ENCODE results near the gene MRAP2.

MRAP2 gene

GRCh38 chr6:84027340-84028181 lies 6.0 kb upstream of the MRAP2 start:
- TF ChIP-seq REST (IDR thresholded peaks at IDR 0.05; ENCODE audit: insufficient read depth in 1 of 2, low read depth in 2 of 2, low read length in 2 of 2), result no peak

- no peak for TF ChIP-seq SIN3A (IDR thresholded peaks at IDR 0.05; ENCODE audit: borderline replicate concordance, insufficient read depth, low read length)
- no peak for TF ChIP-seq POLR2AphosphoS5 (IDR thresholded peaks at IDR 0.05; ENCODE audit: low read depth, low read length)
- no peak for TF ChIP-seq REST (IDR thresholded peaks at IDR 0.05; ENCODE audit: insufficient read depth in 1 of 2, low read depth in 2 of 2, low read length in 2 of 2)
- TF ChIP-seq FOXP2 (optimal IDR thresholded peaks at IDR 0.05; ENCODE audit: borderline replicate concordance, extremely low read depth, extremely low read length, insufficient read depth), result no peak
- TF ChIP-seq TAF1 (IDR thresholded peaks at IDR 0.05; ENCODE audit: borderline replicate concordance, insufficient read depth, low read length), result no peak
Measured at GRCh38 chr6:84028350-84028749, 5.2 kb upstream of the MRAP2 start.

GRCh38 chr6:84035484-84035883 lies 1.9 kb downstream of the MRAP2 start:
- TF ChIP-seq SIN3A (IDR thresholded peaks at IDR 0.05; ENCODE audit: borderline replicate concordance, insufficient read depth, low read length), result no peak
- no peak for TF ChIP-seq POLR2AphosphoS5 (IDR thresholded peaks at IDR 0.05; ENCODE audit: low read depth, low read length)
- TF ChIP-seq FOXP2 (optimal IDR thresholded peaks at IDR 0.05; ENCODE audit: borderline replicate concordance, extremely low read depth, extremely low read length, insufficient read depth), result no peak
- TF ChIP-seq TAF1 (IDR thresholded peaks at IDR 0.05; ENCODE audit: borderline replicate concordance, insufficient read depth, low read length), result no peak
- TF ChIP-seq REST (IDR thresholded peaks at IDR 0.05; ENCODE audit: insufficient read depth in 1 of 2, low read depth in 2 of 2, low read length in 2 of 2), result no peak

GRCh38 chr6:84037425-84038089 lies 4.0 kb downstream of the MRAP2 start:
- TF ChIP-seq FOXP2 (optimal IDR thresholded peaks at IDR 0.05; ENCODE audit: borderline replicate concordance, extremely low read depth, extremely low read length, insufficient read depth) (no peak), SIN3A (IDR thresholded peaks at IDR 0.05; ENCODE audit: borderline replicate concordance, insufficient read depth, low read length) (no peak), REST (IDR thresholded peaks at IDR 0.05; ENCODE audit: insufficient read depth in 1 of 2, low read depth in 2 of 2, low read length in 2 of 2) (no peak), TAF1 (IDR thresholded peaks at IDR 0.05; ENCODE audit: borderline replicate concordance, insufficient read depth, low read length) (no peak), POLR2AphosphoS5 (IDR thresholded peaks at IDR 0.05; ENCODE audit: low read depth, low read length) (no peak)

All from PFSK-1 (cell line).